GM10847 (cell line): ENCODE measurements around the gene ZNF214.

Experiments used
- POLR2A ChIP-seq: IDR thresholded peaks from 2 replicates; pipeline ENCODE4 v1.6.1; 2011; ENCODE audit not compliant: insufficient read length; ENCODE audit errors: extremely low read depth

ZNF214 gene

DNA sequence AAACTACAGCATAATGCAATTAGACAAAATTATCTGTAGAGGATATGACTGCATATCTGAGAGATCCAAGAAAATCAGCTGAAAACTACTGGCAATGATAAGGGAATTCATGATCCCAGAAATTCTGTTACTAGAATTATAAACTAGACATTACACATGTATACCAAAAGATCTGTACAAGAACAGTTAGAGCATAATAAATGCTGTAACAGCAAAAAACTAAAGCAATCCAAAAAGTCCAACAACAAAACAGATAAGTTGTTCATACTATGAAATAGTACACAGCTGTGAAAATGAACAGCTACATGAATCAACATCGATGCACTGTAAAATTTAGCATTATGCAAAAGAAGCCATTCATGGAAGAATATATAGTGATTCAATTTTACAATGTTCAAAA lies 6.0 kb downstream of the ZNF214 start:
- no peak for TF ChIP-seq POLR2A

DNA sequence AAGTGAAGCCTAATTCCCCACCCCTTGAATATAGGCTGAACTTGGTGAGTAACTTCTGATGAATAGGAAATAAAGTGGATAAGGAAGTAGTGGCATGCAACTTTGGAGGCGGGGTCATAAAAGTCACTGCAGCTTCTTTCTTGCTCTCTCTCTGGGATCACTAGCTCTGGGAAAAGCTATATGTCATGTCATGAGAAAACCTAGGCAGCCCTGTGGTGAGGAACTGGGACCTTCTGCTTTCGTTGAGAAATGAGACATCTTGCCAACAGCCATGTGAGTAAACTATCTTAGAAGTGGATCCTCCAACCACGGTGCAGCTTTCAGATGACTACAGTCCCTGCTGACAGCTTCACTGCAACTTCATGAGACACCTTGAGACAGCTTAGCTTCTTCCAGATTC lies 15.7 kb downstream of the ZNF214 start:
- TF ChIP-seq POLR2A = no peak

DNA sequence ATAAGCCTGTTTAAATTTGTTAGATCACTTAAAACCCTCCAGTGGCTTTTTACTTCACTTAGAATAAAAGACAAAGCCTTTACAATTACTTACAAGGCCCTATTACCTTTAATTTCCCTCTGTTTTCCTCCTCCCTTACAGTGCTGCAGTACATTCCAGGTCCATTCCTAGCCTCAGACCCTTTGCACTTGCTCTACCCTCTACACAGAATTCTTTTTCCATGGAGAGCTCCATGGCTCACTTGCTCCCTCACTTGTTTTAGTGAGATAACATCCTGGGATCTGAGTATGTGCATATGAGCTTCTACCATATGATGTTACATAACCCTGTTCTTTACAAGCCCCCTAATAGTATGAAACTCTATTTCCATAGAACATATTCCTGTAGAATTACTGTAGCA lies 24.4 kb downstream of the ZNF214 start:
- no peak for TF ChIP-seq POLR2A

GRCh38 chr11:6992457-6993417 lies 27.4 kb downstream of the ZNF214 start:
- TF ChIP-seq POLR2A = no peak

- no peak for TF ChIP-seq POLR2A
Observed at GRCh38 chr11:6992026-6992425, 28.1 kb downstream of the ZNF214 start.

GRCh38 chr11:6991227-6991626 lies 28.9 kb downstream of the ZNF214 start:
- no peak for TF ChIP-seq POLR2A

- TF ChIP-seq POLR2A = no peak
Observed at GRCh38 chr11:6988506-6988905, 31.6 kb downstream of the ZNF214 start.

- TF ChIP-seq POLR2A = no peak
Observed at GRCh38 chr11:6986487-6986886, 33.7 kb downstream of the ZNF214 start.

GRCh38 chr11:6979365-6979764 lies 40.8 kb downstream of the ZNF214 start:
- no peak for TF ChIP-seq POLR2A

- TF ChIP-seq POLR2A = no peak
Observed at GRCh38 chr11:6968816-6969215, 51.3 kb downstream of the ZNF214 start.

DNA sequence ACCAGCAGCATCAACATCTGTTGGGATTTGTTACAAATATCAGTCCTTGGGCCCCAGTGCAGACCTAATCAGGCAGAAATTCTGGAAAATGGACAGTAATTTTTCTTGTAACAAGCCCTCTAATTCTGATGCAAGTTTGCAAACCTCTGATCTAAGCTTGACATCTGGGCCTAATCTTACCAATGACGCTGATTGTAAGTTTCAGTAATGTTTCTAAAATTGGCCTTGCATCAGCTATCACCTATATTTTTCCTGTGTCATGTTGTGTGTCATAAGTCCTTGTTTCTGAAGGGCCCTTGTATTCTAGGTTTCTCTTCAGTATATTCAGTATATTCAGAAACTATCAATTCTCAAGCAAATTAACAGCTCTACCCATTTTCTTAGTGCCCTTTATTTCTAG lies 57.5 kb downstream of the ZNF214 start:
- TF ChIP-seq POLR2A = no peak

GRCh38 chr11:6962141-6962540 lies 58.0 kb downstream of the ZNF214 start:
- TF ChIP-seq POLR2A = no peak
